ENCODE results near the gene VDAC2.

VDAC2 gene

DNA sequence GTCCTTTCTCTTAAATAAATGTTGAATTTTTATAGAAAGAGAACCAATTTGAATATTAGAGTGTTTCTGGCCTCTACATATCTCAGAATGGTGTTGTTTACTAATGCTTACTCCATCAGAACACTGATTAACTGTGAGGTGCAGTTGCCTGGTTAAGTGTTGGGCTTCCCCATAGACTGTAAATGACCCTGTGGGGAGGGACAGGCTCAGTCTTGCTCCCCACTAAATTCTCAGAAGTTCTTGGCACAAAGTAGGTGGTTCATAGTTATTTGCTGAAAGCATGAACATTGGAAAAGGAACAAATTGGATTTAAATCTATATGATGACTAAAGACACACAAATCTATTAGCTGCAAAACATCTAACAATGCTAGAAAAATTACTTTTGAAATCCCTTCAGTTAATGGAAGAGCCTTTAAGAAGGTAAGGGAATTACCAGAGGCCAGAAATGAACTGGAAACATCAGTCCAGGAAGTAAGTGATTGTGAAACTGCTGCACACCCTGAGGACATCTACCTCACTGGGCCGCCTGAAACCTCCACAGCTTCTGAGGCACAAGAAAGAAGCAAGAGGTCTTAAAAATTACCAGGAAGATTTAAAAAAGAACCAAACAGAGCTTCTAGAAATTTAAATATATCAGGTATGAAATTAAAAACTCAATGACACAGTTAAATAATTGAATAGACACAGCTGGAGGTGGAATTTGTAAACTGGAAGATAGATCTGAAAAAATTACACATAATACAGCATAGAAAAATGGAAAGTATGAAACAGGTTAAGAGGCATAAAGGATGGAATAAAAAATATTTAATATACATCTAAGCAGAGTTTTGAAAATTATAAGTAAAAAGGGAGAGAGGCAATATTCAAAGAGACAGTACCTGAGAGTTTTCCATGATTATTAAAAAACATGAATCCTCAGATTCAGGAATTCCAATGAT lies 43.0 kb downstream of the VDAC2 start:
- TF ChIP-seq YY1 (IDR thresholded peaks at IDR 0.05; ENCODE audit: low read depth) (no peak), FOXM1 (IDR thresholded peaks at IDR 0.05; ENCODE audit: borderline replicate concordance, low read depth) (no peak)

DNA sequence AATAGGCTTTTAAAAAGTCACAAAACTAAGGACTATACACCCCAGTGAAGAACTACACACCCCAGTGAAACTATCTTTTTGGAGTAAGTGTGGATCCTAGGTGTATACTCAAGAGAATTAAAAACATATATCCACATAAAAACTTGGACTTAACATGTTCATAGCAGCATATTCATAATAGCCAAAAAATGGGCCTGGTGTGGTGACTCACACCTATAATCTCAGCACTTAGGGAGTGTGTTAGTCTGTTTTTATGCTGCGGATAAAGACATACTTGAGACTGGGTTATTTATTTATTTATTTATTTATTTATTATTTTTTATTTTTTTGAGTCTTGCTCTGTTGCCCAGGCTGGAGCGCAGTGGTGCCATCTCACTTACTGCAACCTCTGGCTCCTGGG lies 44.1 kb downstream of the VDAC2 start:
- TF ChIP-seq, protein P1, sequence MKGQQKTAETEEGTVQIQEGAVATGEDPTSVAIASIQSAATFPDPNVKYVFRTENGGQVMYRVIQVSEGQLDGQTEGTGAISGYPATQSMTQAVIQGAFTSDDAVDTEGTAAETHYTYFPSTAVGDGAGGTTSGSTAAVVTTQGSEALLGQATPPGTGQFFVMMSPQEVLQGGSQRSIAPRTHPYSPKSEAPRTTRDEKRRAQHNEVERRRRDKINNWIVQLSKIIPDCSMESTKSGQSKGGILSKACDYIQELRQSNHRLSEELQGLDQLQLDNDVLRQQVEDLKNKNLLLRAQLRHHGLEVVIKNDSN (IDR thresholded peaks at IDR 0.05): no peak
- TF ChIP-seq EP300 (IDR thresholded peaks at IDR 0.05; ENCODE audit: borderline replicate concordance) (no peak), NFIC (IDR thresholded peaks at IDR 0.05) (no peak), CEBPB (IDR thresholded peaks at IDR 0.05) (no peak), YY1 (IDR thresholded peaks at IDR 0.05; ENCODE audit: low read depth) (no peak), FOXM1 (IDR thresholded peaks at IDR 0.05; ENCODE audit: borderline replicate concordance, low read depth) (no peak), RAD21 (IDR thresholded peaks at IDR 0.05; ENCODE audit: low read depth) (no peak), TAF1 (IDR thresholded peaks at IDR 0.05; ENCODE audit: low read depth) (no peak)
- TF ChIP-seq, protein P2, sequence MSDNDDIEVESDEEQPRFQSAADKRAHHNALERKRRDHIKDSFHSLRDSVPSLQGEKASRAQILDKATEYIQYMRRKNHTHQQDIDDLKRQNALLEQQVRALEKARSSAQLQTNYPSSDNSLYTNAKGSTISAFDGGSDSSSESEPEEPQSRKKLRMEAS (IDR thresholded peaks at IDR 0.05): no peak

DNA sequence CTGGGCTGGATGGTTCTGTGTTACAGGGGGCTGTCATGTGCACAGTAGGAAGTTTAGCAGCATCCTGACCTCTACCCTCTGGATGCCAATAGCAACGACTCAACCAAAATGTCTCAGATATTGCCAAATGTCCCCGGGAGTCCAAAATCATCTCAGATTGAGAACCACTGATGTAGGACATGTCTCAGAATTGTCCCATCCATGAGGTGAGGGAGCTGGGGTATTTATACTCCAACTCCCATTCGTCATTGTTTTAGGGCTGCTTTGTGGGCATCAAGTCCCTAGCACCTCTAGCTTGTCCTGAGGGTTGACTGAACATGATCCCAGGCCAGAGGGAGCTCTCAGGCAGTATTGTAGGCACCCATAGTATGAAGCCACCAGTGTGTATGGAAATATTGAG lies 50.4 kb downstream of the VDAC2 start:
- no peak for TF ChIP-seq NFIC (IDR thresholded peaks at IDR 0.05)
- TF ChIP-seq, protein P2 (IDR thresholded peaks at IDR 0.05): no peak
- no peak for TF ChIP-seq CEBPB (IDR thresholded peaks at IDR 0.05)
- TF ChIP-seq FOXM1 (IDR thresholded peaks at IDR 0.05; ENCODE audit: borderline replicate concordance, low read depth): no peak
- no peak for TF ChIP-seq RAD21 (IDR thresholded peaks at IDR 0.05; ENCODE audit: low read depth)
- no peak for TF ChIP-seq TCF12 (IDR thresholded peaks at IDR 0.05; ENCODE audit: low read depth)
- TF ChIP-seq EP300 (IDR thresholded peaks at IDR 0.05; ENCODE audit: borderline replicate concordance): no peak
- TF ChIP-seq EGR1 (IDR thresholded peaks at IDR 0.05): no peak

DNA sequence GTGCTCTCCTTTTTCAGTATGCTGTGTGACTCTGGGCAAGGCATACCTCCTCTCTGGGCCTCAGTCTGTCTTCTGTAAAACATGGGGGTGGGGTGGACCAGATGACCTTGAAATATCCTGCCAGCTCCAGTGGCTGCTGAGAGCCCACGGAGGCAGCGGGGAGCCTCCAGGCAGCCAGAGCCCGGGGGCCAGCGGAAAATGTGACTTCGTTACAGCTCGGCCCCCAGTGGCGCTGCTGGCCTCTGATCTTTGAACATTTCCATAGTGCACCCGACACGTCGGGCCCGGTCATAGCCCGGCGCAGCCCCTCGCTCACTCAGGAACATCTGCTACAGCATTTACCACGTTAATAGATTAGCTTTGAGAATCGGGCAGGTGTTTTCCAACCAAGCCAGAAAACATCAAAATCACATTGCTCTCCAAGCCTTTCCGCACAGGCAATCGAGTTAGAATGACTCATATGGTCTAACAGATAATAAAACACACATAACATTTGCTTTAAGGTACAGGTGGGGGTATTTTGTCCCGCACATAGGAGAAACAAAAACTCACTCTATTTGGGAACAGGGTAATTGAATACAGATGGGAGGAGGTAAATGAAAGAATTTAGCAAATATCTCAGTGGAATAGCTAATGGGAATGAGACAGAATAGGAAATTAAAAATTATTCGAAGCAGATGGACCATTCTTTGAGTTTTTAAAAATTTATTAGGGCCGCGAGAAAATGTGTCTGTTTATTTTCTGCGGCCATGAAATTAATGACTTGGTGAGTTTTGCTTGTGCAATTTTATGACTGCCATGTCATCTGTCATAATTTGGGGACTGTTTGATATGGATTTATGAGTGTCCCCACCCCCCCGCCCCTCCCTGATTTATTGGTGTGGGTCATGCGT lies 51.5 kb downstream of the VDAC2 start:
- TF ChIP-seq YY1 (IDR thresholded peaks at IDR 0.05; ENCODE audit: low read depth) (no peak), CEBPB (IDR thresholded peaks at IDR 0.05) (no peak), TAF1 (IDR thresholded peaks at IDR 0.05; ENCODE audit: low read depth) (no peak)

DNA sequence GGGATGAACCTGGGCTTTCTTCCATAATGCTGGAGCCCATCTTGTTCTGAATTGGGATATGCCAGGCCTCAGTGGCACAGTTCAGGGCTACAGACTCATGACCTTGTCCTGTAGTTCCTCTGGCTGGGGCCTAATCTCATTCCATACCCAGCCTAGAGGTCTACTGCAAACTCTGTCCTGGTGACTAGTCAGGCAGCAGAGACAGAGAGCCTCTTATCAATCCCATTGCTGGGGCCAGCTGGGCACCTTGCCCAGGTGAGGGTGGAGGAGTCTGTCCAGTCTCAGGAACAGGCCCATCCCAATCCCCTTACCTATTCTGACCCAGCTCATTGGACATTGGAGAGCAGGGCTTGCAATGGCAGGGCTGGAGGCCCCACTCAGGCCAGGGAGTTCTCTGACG lies 53.2 kb downstream of the VDAC2 start:
- TF ChIP-seq, protein P2 (IDR thresholded peaks at IDR 0.05): no peak
- TF ChIP-seq TEAD4 (IDR thresholded peaks at IDR 0.05) (no peak), RAD21 (IDR thresholded peaks at IDR 0.05; ENCODE audit: low read depth) (no peak), TAF1 (IDR thresholded peaks at IDR 0.05; ENCODE audit: low read depth) (no peak), NFIC (IDR thresholded peaks at IDR 0.05) (no peak), YY1 (IDR thresholded peaks at IDR 0.05; ENCODE audit: low read depth) (no peak), FOXM1 (IDR thresholded peaks at IDR 0.05; ENCODE audit: borderline replicate concordance, low read depth) (no peak)
- TF ChIP-seq, protein P1 (IDR thresholded peaks at IDR 0.05): no peak

DNA sequence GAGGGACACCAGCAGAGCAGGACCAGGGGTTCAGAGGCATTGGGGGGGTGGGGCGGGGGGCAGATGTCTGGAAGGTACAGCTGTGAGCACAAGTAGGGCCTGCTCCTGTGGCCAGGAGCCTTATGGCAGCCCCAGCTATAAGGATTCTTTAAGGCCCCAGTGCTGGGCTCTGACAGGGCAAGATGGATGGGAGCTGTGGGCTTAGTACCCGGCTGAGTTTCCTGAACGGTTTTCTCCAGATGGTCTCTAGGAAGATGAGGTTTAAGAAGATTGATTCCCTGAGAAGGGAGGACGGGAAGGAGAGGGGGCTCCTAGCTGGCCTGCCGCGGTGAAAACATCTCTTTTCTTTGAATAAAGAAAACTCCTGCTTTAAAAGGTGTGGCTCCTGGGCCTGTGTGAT lies 55.3 kb downstream of the VDAC2 start:
- TF ChIP-seq CREB1 (IDR thresholded peaks at IDR 0.05; ENCODE audit: low read depth) (no peak), TCF12 (IDR thresholded peaks at IDR 0.05; ENCODE audit: low read depth) (no peak), TAF1 (IDR thresholded peaks at IDR 0.05; ENCODE audit: low read depth) (no peak), EGR1 (IDR thresholded peaks at IDR 0.05) (no peak), CEBPB (IDR thresholded peaks at IDR 0.05) (no peak), RAD21 (IDR thresholded peaks at IDR 0.05; ENCODE audit: low read depth) (no peak), YY1 (IDR thresholded peaks at IDR 0.05; ENCODE audit: low read depth) (no peak), TEAD4 (IDR thresholded peaks at IDR 0.05) (no peak)
- TF ChIP-seq, protein P1 (IDR thresholded peaks at IDR 0.05): no peak
- TF ChIP-seq, protein P3, sequence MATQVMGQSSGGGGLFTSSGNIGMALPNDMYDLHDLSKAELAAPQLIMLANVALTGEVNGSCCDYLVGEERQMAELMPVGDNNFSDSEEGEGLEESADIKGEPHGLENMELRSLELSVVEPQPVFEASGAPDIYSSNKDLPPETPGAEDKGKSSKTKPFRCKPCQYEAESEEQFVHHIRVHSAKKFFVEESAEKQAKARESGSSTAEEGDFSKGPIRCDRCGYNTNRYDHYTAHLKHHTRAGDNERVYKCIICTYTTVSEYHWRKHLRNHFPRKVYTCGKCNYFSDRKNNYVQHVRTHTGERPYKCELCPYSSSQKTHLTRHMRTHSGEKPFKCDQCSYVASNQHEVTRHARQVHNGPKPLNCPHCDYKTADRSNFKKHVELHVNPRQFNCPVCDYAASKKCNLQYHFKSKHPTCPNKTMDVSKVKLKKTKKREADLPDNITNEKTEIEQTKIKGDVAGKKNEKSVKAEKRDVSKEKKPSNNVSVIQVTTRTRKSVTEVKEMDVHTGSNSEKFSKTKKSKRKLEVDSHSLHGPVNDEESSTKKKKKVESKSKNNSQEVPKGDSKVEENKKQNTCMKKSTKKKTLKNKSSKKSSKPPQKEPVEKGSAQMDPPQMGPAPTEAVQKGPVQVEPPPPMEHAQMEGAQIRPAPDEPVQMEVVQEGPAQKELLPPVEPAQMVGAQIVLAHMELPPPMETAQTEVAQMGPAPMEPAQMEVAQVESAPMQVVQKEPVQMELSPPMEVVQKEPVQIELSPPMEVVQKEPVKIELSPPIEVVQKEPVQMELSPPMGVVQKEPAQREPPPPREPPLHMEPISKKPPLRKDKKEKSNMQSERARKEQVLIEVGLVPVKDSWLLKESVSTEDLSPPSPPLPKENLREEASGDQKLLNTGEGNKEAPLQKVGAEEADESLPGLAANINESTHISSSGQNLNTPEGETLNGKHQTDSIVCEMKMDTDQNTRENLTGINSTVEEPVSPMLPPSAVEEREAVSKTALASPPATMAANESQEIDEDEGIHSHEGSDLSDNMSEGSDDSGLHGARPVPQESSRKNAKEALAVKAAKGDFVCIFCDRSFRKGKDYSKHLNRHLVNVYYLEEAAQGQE (IDR thresholded peaks at IDR 0.05; ENCODE audit: low read depth): no peak

DNA sequence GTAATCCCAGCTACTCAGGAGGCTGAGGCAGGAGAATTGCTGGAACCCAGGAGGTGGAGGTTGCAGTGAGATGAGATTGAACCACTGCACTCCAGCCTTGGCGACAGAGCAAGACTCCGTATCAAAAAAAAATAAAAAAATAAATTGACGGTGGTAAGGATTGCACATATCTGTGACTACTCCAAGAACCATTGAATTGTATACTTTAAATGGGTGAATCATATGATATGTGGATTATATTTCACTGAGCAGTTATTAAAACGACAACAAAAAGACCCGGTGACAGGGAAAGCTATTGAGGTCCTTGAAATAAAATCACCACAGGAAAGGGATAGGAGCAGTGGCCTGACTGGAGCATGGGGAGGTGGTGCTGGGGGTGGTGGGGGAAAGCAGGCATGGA lies 56.3 kb downstream of the VDAC2 start:
- TF ChIP-seq FOXM1 (IDR thresholded peaks at IDR 0.05; ENCODE audit: borderline replicate concordance, low read depth): no peak
- no peak for TF ChIP-seq CREB1 (IDR thresholded peaks at IDR 0.05; ENCODE audit: low read depth)
